ENCODE results near the gene LRMDA.

The LRMDA gene

DNA sequence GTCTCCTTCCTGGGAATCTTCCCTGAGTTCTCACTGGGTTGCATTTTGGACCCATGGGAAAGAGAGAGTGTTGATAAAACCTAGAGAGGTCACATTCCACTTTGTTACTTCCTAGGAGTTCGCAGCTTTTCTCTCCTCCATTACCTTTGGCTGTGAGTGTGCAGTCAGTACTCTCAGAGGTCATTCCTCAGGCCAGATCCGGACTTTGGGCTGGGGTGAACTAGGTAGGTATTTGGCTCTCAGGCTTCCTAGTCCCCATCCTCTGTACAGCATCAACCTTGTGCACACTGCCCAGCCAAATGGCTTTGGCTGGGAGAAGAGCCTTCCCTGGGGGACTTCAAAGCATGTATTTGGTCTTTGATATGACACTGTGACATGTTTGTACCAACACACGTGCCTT is 508.1 kb downstream of the LRMDA start:
- no peak for DNase-seq

GRCh38 chr10:75940742-75941141 is 509.3 kb downstream of the LRMDA start:
- DNase-seq = no peak

DNA sequence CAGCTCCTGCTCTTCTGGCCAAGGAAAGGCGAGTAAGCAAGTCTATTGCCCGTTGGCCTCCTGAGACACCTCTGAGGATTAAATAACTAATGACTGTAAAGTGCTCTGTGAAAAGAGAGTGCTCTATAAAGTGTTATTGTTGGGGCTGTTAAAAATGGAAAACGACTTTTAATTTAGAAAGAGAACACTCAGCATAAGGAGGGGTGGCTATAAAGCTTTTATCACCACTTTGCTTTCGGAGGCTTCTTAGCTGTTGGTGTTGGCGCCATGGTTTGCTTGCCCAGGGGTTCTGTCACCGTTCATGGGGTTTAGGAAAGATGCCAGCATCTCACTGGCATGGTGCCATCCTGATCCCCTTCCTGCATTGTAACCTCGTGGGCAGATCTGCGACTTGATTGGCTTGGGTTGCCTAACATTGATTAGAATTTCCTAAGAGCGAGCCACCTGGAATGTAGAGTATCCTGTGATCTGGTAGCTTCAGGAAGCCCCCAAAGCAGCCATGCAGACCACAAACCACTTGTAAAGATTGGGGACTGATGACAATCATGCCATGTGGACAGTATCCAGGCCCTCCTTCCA is 509.9 kb downstream of the LRMDA start:
- peak; percentile 25 to 47 for DNase-seq

- no peak for DNase-seq
These were observed 512.6 kb downstream of the LRMDA start for GRCh38 chr10:75944061-75944460.

- DNase-seq = no peak
These were observed 517.2 kb downstream of the LRMDA start for GRCh38 chr10:75948583-75948982.

- DNase-seq = no peak
These were observed 518.9 kb downstream of the LRMDA start for GRCh38 chr10:75950307-75950706.

- DNase-seq = no peak
These were observed 519.7 kb downstream of the LRMDA start for GRCh38 chr10:75950997-75951589.

DNA sequence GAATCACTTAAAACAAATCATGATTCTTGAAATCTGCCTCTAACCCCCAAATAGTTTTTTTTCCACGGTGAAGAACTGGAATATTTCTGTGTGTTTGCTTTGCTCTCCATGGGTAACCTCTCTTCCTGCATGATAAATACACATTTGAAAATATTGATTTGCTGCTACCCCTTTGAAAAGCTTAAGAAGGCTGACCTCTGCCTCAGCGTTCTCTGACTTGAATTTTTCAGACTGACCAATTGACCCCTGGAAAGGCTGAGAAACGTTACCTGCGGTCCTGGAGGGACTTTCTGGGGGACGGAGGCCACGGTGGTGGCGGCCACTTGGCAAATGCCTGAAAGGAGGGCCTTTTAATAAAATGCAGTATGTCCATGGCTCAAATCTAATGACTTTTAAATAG is 520.2 kb downstream of the LRMDA start:
- DNase-seq = no peak

DNA sequence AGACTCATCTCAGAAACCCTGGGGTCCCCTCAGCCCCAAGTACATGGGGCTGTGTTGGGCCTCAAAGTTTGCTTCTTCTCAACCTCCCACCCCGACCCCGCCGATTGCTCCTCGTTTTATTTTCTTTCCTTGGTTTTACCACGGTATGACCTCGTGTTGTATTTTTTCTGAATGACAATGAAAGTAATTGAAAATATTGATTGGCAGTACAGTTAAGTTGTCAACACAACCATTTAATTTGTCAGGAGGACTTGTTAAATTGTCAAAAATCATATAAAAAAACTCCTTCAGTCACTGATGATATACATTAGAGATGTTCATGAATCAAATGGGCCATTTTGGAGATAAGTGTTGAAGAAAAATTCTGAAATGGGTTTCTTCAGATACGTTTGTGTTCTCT is 520.7 kb downstream of the LRMDA start:
- DNase-seq = no peak

DNA sequence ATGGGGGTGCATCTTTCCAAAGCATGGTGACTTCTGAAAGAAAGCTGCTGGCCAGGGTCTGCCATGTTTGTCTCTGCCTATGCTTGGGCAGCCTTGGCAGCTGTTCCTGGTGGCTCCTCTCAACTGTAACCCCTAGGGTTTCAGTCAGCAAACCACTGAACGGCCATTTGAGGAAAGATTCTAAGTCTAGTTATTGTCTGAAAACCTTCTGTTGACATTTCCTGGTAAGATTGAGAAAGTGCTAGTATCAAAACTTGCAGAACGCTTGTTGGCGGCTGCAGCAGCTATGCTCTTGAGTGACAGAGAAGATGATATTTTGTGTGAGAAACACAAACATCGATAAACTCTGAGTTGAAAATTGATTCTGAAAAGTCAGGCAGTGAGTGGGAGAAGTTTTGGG is 523.1 kb downstream of the LRMDA start:
- DNase-seq = no peak

- DNase-seq = no peak
These were observed 524.6 kb downstream of the LRMDA start for GRCh38 chr10:75955973-75956502.

GRCh38 chr10:75956624-75957023 is 525.2 kb downstream of the LRMDA start:
- no peak for DNase-seq

DNA sequence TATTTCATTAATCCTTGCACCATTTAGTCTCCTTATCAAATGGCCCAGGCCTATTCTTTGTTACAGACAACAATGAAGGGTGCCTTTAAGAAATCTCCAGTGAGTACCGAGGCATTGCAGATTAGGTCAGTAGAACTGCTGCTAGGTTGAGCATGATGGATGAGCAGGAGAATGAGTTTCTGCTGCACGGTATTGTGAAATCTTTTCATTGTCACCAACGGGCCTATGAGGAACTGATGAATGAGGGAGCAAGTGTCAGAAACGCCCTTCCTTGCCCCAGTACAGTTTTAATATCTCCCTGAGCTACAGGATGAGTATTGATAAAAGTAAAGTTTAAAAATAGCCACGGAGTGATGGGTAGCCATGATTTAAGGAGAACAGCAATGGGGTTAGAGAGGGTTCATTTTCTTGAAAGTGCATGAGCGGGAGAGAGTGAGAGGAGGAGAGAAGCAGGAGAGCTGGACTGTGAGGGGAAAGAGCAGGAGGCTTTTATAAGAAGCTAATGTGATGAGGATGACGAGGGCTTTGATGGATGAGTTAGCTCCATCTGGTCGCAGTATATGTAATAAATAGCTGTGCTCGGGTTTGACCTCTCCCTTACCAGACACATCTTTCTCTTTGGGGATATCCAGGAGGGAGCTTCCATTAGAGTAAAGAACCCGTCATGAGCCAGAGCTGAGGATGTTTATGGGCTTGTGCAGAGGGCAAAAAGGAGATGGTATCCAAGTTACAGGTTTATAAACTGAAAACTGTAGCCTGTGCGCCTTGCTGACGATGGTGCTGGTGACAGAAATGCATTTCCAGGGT is 526.1 kb downstream of the LRMDA start:
- no peak for DNase-seq

- DNase-seq = no peak
These were observed 527.8 kb downstream of the LRMDA start for GRCh38 chr10:75959209-75959608.

- DNase-seq = no peak
These were observed 528.5 kb downstream of the LRMDA start for GRCh38 chr10:75959912-75960311.

- no peak for DNase-seq
These were observed 531.1 kb downstream of the LRMDA start for GRCh38 chr10:75962395-75963061.

- DNase-seq = no peak
These were observed 536.1 kb downstream of the LRMDA start for GRCh38 chr10:75967491-75967890.

DNA sequence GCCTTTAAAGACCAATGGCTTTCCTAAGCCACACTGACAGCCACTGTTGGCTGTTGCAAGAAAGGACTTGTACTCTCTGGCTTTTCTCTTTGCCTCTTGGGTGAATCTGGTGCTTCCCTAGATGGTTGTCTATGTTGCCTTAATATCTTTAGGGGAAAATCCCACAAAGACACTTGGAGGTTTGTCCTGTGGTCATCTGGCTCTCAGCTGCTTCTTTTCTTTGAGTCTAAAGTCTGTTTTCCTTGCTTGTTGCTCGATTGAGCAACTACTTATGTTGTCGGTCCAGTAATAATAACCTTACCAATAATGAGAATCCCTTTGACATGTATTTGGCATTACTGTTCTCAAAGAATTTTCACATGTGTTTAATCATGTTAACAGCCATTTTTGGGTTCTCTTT is 537.6 kb downstream of the LRMDA start:
- DNase-seq = no peak

GRCh38 chr10:75971402-75972211 is 540.2 kb downstream of the LRMDA start:
- DNase-seq = no peak

- DNase-seq = no peak
These were observed 541.3 kb downstream of the LRMDA start for GRCh38 chr10:75972491-75973276.

GRCh38 chr10:75974080-75974479 is 542.7 kb downstream of the LRMDA start:
- no peak for DNase-seq

- DNase-seq = no peak
These were observed 545.3 kb downstream of the LRMDA start for GRCh38 chr10:75976681-75977080.
